A673 (cell line): ENCODE data around the gene NFASC. TPM values are rescaled to one million over a fixed set of nuclear protein-coding genes. Genes with fewer than 3 reads are reported as not detected.

ENCODE experiments used
- BruUV-seq: library from RNA; stranded (reverse); fragments of 400-500 nt; replicated peaks from 2 replicates; lab custom pipeline; 2021; lab: Mats Ljungman, UMichigan
- CTCF ChIA-PET: fragments of 300-600 bp; sonication (Branson Sonifier 250); formaldehyde crosslinking; loops from one replicate; lab custom pipeline; 2022; ENCODE audit warnings: antibody characterized with exemption; lab: Charles Lee
- POLR2A ChIA-PET: fragments of 300-600 bp; sonication (Branson Sonifier 250); formaldehyde crosslinking; loops from one replicate; lab custom pipeline; 2022; ENCODE audit warnings: antibody characterized with exemption; ENCODE audit not compliant: low non-redundant PET; lab: Charles Lee
- DNase-seq: peaks from one replicate; pipeline ENCODE4 v3.0.0-alpha.2; 2015; ENCODE audit warnings: low spot score
- H3K27ac ChIP-seq: fragments of 200-600 bp; sonication (generic); 2 replicates; pipeline ENCODE4 v1.5.1; 2016; ENCODE audit warnings: mixed run types, low read depth, mild to moderate bottlenecking, mixed read lengths, antibody characterized with exemption, low read length; ENCODE audit not compliant: poor library complexity, severe bottlenecking
- H3K27me3 ChIP-seq: fragments of 200-600 bp; sonication (generic); replicated peaks from 2 replicates; pipeline ENCODE4 v1.6.1; 2017; ENCODE audit warnings: mixed run types, low read depth, mild to moderate bottlenecking, mixed read lengths, antibody characterized with exemption, low read length; ENCODE audit not compliant: insufficient read depth, poor library complexity
- H3K36me3 ChIP-seq: fragments of 200-600 bp; sonication (generic); 2 replicates; pipeline ENCODE4 v1.6.1; 2016; ENCODE audit warnings: mixed run types, mild to moderate bottlenecking, mixed read lengths, antibody characterized with exemption, low read length; ENCODE audit not compliant: insufficient read depth, poor library complexity, severe bottlenecking
- H3K4me1 ChIP-seq: fragments of 200-600 bp; sonication (generic); 2 replicates; pipeline ENCODE4 v1.6.1; 2017; ENCODE audit warnings: mixed run types, mild to moderate bottlenecking, mixed read lengths, antibody characterized with exemption, low read length; ENCODE audit not compliant: insufficient read depth, poor library complexity, severe bottlenecking
- H3K4me3 ChIP-seq: fragments of 200-600 bp; sonication (generic); 2 replicates; pipeline ENCODE4 v1.5.1; 2016; ENCODE audit warnings: low read depth, mixed run types, mild to moderate bottlenecking, mixed read lengths, low read length; ENCODE audit not compliant: poor library complexity, severe bottlenecking
- H3K9me3 ChIP-seq: fragments of 200-600 bp; sonication (generic); 2 replicates; pipeline ENCODE4 v1.6.1; 2016; ENCODE audit warnings: mixed run types, low read depth, mild to moderate bottlenecking, mixed read lengths, antibody characterized with exemption, low read length; ENCODE audit not compliant: poor library complexity, severe bottlenecking
- CTCF ChIP-seq: fragments of 300-800, 200-600 bp; sonication (generic); conservative IDR thresholded peaks from 2 replicates; pipeline ENCODE4 v1.5.1; 2017; ENCODE audit warnings: low read depth, mild to moderate bottlenecking, antibody characterized with exemption, low read length, moderate library complexity, mixed read lengths
- EZH2 ChIP-seq: fragments of 200-600 bp; sonication (generic); IDR thresholded peaks from 2 replicates; pipeline ENCODE4 v1.6.1; 2017; ENCODE audit warnings: borderline replicate concordance, low read depth, mild to moderate bottlenecking, mixed read lengths, antibody characterized with exemption, low read length; ENCODE audit not compliant: poor library complexity, severe bottlenecking
- intact Hi-C: fragments of 100-400 bp; cut with micrococcal nuclease; formaldehyde crosslinking; loops from one replicate; pipeline ENCODE4 v1.10.0; 2022; ENCODE audit not compliant: unreplicated experiment
- total RNA-seq: library from RNA; stranded (reverse); gene quantifications from 2 replicates; pipeline ENCODE4 v1.2.3, GENCODE V29; 2021

The NFASC gene
- total RNA-seq, 1 experiment from 2014 or later, result 0.24 TPM

- ChIA-PET POLR2A (no interaction called here), CTCF (no interaction called here)
- H3K4me1 ChIP-seq, result no peaks in the 10 kb centered on the region
- no peaks in the 10 kb centered on the region for H3K9me3 ChIP-seq
- no TSS peak for BruUV-seq
- intact Hi-C loops, result no loop called here
- TF ChIP-seq EZH2 (no peak), CTCF (no peak)
- H3K27me3 ChIP-seq, result peaks cover 9% of the 10 kb centered on the region
- no peak overlapping the region for H3K27ac ChIP-seq
- H3K4me3 ChIP-seq, result no peak overlapping the region
- no peak for DNase-seq
- H3K36me3 ChIP-seq, result no peaks in the 10 kb centered on the region
These were observed 2.9 kb upstream of the NFASC start for GRCh38 chr1:204867666-204868339.

GRCh38 chr1:204868340-204868700 is 2.3 kb upstream of the NFASC start:
- peaks cover 7% of the 10 kb centered on the region for H3K27me3 ChIP-seq
- H3K4me3 ChIP-seq, result no peak overlapping the region
- POLR2A ChIA-PET, result no interaction called here
- no peak overlapping the region for H3K27ac ChIP-seq
- CTCF ChIA-PET, result no interaction called here
- H3K4me1 ChIP-seq, result no peaks in the 10 kb centered on the region
- no peaks in the 10 kb centered on the region for H3K36me3 ChIP-seq
- no TSS peak for BruUV-seq
- intact Hi-C loops, result no loop called here
- no peak for DNase-seq
- H3K9me3 ChIP-seq, result no peaks in the 10 kb centered on the region
- no peak for TF ChIP-seq EZH2
- TF ChIP-seq CTCF, result no peak

- Histone ChIP-seq H3K27ac (no peak overlapping the region), H3K4me3 (no peak overlapping the region), H3K4me1 (no peaks in the 10 kb centered on the region), H3K27me3 (peaks cover 6% of the 10 kb centered on the region), H3K36me3 (no peaks in the 10 kb centered on the region), H3K9me3 (no peaks in the 10 kb centered on the region)
- no peak for DNase-seq
- BruUV-seq, result no TSS peak
- intact Hi-C loops, result no loop called here
- ChIA-PET POLR2A (no interaction called here), CTCF (no interaction called here)
- no peak for TF ChIP-seq EZH2
- no peak for TF ChIP-seq CTCF
These were observed 1.6 kb upstream of the NFASC start for GRCh38 chr1:204869097-204869496.
